ENCODE data around the gene MAN2A1. TPM values are rescaled to one million over a fixed set of nuclear protein-coding genes. Genes with fewer than 3 reads are reported as not detected.

MAN2A1 gene
- 105 TPM for total RNA-seq

GRCh38 chr5:109689740-109690241 is at the start of gene MAN2A1:
Gene MAN2A1, plus strand, starts transcription at chr5:109689927. Its CDS starts 491 bp downstream, at chr5:109690418.
- DNase-seq (ENCODE audit: low spot score) = peak; percentile 80

- DNase-seq (ENCODE audit: low spot score) = no peak
Measured at GRCh38 chr5:109640976-109641375, 48.8 kb upstream of the MAN2A1 start.

- no peak for DNase-seq (ENCODE audit: low spot score)
Measured at GRCh38 chr5:109643791-109644350, 45.9 kb upstream of the MAN2A1 start.

- DNase-seq (ENCODE audit: low spot score) = no peak
Measured at GRCh38 chr5:109644829-109645228, 44.9 kb upstream of the MAN2A1 start.

GRCh38 chr5:109645707-109646192 is 44.0 kb upstream of the MAN2A1 start:
- DNase-seq (ENCODE audit: low spot score) = no peak

- no peak for DNase-seq (ENCODE audit: low spot score)
Measured at GRCh38 chr5:109649318-109649717, 40.4 kb upstream of the MAN2A1 start.

- no peak for DNase-seq (ENCODE audit: low spot score)
Measured at GRCh38 chr5:109650493-109650892, 39.2 kb upstream of the MAN2A1 start.

GRCh38 chr5:109652096-109652495 is 37.6 kb upstream of the MAN2A1 start:
- no peak for DNase-seq (ENCODE audit: low spot score)

- DNase-seq (ENCODE audit: low spot score) = no peak
Measured at GRCh38 chr5:109653042-109653441, 36.7 kb upstream of the MAN2A1 start.

- DNase-seq (ENCODE audit: low spot score) = no peak
Measured at GRCh38 chr5:109653561-109654239, 36.0 kb upstream of the MAN2A1 start.

- DNase-seq (ENCODE audit: low spot score) = no peak
Measured at GRCh38 chr5:109654455-109654854, 35.3 kb upstream of the MAN2A1 start.

GRCh38 chr5:109655841-109656240 is 33.9 kb upstream of the MAN2A1 start:
- DNase-seq (ENCODE audit: low spot score) = no peak

GRCh38 chr5:109656829-109657228 is 32.9 kb upstream of the MAN2A1 start:
- DNase-seq (ENCODE audit: low spot score) = peak; percentile 59

GRCh38 chr5:109659901-109660300 is 29.8 kb upstream of the MAN2A1 start:
- DNase-seq (ENCODE audit: low spot score) = no peak

GRCh38 chr5:109660301-109660700 is 29.4 kb upstream of the MAN2A1 start:
- DNase-seq (ENCODE audit: low spot score) = no peak

GRCh38 chr5:109668237-109668636 is 21.5 kb upstream of the MAN2A1 start:
- no peak for DNase-seq (ENCODE audit: low spot score)

- no peak for DNase-seq (ENCODE audit: low spot score)
Measured at GRCh38 chr5:109668668-109669422, 20.9 kb upstream of the MAN2A1 start.

- DNase-seq (ENCODE audit: low spot score) = no peak
Measured at GRCh38 chr5:109669991-109670706, 19.6 kb upstream of the MAN2A1 start.

- DNase-seq (ENCODE audit: low spot score) = no peak
Measured at GRCh38 chr5:109671136-109671535, 18.6 kb upstream of the MAN2A1 start.

GRCh38 chr5:109674596-109674995 is 15.1 kb upstream of the MAN2A1 start:
- no peak for DNase-seq (ENCODE audit: low spot score)

GRCh38 chr5:109676920-109677319 is 12.8 kb upstream of the MAN2A1 start:
- DNase-seq (ENCODE audit: low spot score) = no peak

GRCh38 chr5:109678447-109678846 is 11.3 kb upstream of the MAN2A1 start:
- DNase-seq (ENCODE audit: low spot score) = no peak
